ENCODE results near the gene HTT-AS.

HTT-AS gene

GRCh38 chr4:3087115-3087797 is 12.9 kb upstream of the HTT-AS start:
- no peak for DNase-seq

GRCh38 chr4:3085948-3086670 is 11.8 kb upstream of the HTT-AS start:
- DNase-seq = peak; percentile 47

- DNase-seq = no peak
These were observed 9.4 kb upstream of the HTT-AS start for GRCh38 chr4:3083732-3084131.

GRCh38 chr4:3082925-3083515 is 8.7 kb upstream of the HTT-AS start:
- no peak for DNase-seq

GRCh38 chr4:3079694-3080123 is 5.4 kb upstream of the HTT-AS start:
- no peak for DNase-seq

GRCh38 chr4:3077796-3078195 is 3.5 kb upstream of the HTT-AS start:
- DNase-seq = peak; percentile 78

GRCh38 chr4:3075652-3075981 is 1.3 kb upstream of the HTT-AS start:
- no peak for DNase-seq

- peak; percentile 73 for DNase-seq
These were observed 711 bp upstream of the HTT-AS start for GRCh38 chr4:3074846-3075651.

- DNase-seq = no peak
These were observed 920 bp downstream of the HTT-AS start for GRCh38 chr4:3073158-3074077.

- DNase-seq = no peak
These were observed 2.5 kb downstream of the HTT-AS start for GRCh38 chr4:3071811-3072210.

GRCh38 chr4:3070709-3071500 is 3.4 kb downstream of the HTT-AS start:
- DNase-seq = no peak

- DNase-seq = no peak
These were observed 4.6 kb downstream of the HTT-AS start for GRCh38 chr4:3069661-3070199.

- DNase-seq = no peak
These were observed 6.8 kb downstream of the HTT-AS start for GRCh38 chr4:3067473-3068001.

- DNase-seq = no peak
These were observed 7.4 kb downstream of the HTT-AS start for GRCh38 chr4:3066836-3067400.

- DNase-seq = no peak
These were observed 8.8 kb downstream of the HTT-AS start for GRCh38 chr4:3065551-3065950.

GRCh38 chr4:3062471-3062870 is 11.9 kb downstream of the HTT-AS start:
- DNase-seq = no peak

- DNase-seq = no peak
These were observed 13.4 kb downstream of the HTT-AS start for GRCh38 chr4:3060946-3061345.

GRCh38 chr4:3059943-3060342 is 14.4 kb downstream of the HTT-AS start:
- DNase-seq = no peak

- DNase-seq = no peak
These were observed 20.1 kb downstream of the HTT-AS start for GRCh38 chr4:3054169-3054759.
